ENCODE measurements around the gene TMEM219.

The TMEM219 gene

DNA sequence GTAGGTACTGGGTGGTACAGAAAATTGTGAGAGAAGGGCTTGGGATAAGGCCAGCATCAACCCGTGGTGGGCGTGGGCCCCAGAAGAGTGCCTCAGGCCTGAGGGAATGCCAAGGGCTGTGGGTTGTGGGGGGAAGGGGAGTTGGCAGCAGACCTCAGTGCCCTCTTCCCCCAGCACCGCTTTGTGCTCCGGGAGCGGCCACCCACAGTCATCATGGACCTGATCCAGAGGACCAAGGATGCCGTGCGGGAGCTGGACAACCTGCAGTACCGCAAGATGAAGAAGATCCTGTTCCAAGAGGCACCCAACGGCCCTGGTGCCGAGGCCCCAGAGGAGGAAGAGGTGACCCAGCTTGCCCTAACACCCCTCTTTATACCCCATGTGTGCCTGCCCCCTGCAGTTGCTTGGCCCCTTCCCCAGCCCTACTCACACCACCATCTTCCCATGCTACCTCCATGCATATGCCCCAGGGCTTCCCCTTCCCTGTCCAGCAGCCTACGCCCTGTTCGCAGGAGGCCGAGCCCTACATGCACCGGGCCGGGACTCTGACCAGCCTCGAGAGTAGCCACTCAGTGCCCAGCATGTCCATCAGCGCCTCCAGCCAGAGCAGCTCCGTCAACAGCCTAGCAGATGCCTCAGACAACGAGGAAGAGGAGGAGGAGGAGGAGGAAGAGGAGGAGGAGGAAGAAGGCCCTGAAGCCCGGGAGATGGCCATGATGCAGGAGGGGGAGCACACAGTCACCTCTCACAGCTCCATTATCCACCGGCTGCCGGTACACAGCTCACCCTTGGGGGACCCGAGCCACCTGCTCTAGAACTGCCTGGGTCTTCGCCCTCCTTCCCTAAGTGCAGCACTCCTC, 20.9 kb downstream of the TMEM219 start:
- no peak for DNase-seq (ENCODE audit: low read depth)

DNA sequence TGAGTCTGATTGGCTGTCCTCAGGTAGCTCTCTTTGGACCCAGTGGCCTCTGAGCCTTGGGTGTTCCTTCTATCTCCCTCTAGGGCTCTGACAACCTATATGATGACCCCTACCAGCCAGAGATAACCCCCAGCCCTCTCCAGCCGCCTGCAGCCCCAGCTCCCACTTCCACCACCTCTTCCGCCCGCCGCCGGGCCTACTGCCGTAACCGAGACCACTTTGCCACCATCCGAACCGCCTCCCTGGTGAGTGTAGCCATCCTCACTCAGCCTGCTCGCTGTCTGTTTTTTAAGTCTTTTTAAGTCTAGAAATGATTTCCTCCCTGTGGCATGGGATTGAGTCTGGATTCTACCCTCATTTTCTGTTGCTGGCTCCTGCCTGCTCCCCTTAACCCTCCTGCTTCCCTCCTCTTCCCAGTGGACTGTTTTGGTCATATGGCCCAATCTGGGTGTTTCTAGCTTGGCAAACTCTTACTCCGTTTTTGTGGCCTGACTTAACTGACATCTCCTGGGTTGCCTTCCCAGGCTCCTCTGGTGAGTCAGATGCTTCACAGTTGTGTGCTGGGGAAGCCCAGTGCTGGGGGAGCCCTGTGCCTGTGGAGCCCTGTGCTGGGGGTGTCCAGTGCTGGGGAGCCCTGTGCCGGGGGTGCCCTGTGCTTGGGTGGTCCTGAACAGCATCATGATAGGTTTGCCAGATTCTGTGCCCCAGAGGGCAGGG, 21.7 kb downstream of the TMEM219 start:
- DNase-seq (ENCODE audit: low read depth): no peak

DNA sequence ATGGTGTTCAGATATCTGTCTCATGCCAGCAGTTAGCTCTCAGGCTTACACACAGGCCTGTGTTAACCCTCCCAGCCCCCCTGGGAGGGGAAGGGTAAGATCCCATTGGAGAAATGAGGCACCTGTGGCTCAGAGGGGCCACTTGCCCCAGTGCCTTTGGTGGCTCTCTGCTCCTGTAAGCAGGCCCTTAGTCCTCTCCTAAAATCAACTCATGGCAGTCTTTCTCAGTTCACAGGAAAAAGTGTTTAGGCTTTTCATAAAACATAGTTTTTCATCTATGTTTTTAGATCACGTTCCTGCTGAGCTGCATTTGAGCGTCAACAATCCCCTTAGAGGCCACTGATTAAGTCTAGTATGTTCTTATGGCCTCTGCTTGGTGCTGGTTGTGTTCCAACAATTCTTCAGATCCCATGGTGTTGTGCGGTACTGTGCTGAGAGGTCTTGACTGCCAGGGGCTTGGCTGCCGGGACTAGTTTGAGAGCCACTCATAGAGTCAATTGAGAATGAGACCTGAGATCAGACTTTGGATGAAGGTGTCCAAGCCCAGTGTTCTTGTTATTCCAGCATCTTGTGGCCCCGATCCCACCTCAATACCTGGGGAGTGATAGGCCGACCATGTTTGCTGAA, 22.4 kb downstream of the TMEM219 start:
- no peak for DNase-seq (ENCODE audit: low read depth)

DNA sequence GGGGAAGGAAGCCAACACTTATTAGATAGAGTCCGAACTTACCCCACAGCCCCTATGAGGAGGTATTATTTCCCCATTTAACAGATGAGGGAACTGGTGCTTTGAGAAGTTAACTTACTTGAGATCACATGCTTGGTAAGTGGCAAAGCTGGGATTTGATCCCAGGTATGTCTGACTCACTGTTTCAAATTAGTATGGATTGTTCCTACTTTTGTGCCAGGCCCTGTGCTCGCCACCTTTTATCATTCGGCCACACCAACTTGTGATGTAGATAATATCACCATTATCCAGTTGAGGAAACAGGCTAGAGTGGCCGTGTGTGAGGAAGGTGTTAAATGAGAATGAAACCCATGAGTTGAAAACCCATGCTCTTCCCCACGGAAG, 22.9 kb downstream of the TMEM219 start:
- DNase-seq (ENCODE audit: low read depth): no peak

DNA sequence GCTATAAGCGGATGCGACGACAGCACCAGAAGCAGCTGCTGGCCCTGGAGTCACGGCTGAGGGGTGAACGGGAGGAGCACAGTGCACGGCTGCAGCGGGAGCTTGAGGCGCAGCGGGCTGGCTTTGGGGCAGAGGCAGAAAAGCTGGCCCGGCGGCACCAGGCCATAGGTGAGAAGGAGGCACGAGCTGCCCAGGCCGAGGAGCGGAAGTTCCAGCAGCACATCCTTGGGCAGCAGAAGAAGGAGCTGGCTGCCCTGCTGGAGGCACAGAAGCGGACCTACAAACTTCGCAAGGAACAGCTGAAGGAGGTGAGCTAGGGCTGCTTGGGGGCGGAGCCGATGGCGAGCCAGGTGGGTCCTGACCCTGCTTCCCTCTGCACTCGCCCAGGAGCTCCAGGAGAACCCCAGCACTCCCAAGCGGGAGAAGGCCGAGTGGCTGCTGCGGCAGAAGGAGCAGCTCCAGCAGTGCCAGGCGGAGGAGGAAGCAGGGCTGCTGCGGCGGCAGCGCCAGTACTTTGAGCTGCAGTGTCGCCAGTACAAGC, 23.5 kb downstream of the TMEM219 start:
- DNase-seq (ENCODE audit: low read depth): no peak

DNA sequence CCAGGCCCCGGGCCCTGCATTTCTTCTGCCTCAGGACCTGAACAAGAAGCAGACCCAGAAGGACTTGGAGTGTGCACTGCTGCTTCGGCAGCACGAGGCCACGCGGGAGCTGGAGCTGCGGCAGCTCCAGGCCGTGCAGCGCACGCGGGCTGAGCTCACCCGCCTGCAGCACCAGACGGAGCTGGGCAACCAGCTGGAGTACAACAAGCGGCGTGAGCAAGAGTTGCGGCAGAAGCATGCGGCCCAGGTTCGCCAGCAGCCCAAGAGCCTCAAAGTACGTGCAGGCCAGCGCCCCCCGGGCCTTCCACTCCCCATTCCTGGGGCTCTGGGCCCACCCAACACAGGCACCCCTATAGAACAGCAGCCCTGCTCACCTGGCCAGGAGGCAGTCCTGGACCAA, 24.4 kb downstream of the TMEM219 start:
- no peak for DNase-seq (ENCODE audit: low read depth)

DNA sequence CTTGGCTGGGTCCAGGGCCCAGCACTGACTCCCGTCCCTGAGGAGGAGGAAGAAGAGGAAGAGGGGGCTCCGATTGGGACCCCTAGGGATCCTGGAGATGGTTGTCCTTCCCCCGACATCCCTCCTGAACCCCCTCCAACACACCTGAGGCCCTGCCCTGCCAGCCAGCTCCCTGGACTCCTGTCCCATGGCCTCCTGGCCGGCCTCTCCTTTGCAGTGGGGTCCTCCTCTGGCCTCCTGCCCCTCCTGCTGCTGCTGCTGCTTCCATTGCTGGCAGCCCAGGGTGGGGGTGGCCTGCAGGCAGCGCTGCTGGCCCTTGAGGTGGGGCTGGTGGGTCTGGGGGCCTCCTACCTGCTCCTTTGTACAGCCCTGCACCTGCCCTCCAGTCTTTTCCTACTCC, 25.1 kb downstream of the TMEM219 start:
- no peak for DNase-seq (ENCODE audit: low read depth)

DNA sequence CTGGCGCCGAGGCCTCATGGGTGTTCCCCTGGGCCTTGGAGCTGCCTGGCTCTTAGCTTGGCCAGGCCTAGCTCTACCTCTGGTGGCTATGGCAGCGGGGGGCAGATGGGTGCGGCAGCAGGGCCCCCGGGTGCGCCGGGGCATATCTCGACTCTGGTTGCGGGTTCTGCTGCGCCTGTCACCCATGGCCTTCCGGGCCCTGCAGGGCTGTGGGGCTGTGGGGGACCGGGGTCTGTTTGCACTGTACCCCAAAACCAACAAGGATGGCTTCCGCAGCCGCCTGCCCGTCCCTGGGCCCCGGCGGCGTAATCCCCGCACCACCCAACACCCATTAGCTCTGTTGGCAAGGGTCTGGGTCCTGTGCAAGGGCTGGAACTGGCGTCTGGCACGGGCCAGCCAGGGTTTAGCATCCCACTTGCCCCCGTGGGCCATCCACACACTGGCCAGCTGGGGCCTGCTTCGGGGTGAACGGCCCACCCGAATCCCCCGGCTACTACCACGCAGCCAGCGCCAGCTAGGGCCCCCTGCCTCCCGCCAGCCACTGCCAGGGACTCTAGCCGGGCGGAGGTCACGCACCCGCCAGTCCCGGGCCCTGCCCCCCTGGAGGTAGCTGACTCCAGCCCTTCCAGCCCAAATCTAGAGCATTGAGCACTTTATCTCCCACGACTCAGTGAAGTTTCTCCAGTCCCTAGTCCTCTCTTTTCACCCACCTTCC, 25.6 kb downstream of the TMEM219 start:
- DNase-seq (ENCODE audit: low read depth): no peak

DNA sequence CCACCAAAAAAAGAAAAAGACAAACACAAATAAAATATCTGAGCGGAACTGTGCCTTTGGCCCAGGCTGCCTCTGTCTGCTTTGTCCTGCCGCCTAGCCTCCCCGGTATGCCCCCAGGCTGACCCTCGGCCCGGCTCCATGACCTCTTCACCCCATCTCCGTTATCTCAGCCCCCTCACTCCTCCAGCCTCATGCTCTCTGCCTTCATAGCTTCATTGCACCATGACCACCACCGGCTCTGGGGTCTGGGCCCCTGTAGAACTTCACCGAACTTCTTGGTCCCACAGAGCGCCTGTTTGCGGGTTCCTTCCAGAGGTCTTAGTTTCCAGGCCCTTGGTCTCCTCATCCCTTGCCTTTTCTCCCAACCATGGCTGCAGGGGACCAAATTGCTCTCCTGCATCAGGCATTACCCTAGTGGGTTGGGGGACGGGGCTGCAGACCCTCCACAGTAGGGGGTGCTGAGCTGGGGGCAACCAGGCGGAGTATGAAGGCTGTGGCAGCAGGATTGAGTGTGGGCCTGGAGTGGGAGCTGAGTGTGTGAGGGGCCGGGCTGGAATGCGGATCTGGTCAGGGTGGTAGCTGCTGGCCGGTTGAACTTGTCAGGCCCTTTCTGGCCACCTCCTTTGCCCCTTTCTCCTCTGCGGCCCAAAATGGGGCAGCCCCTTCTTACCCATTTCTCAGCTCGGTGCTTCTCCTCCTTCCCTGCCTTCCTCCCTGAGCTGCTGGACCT, 26.6 kb downstream of the TMEM219 start:
- no peak for DNase-seq (ENCODE audit: low read depth)

DNA sequence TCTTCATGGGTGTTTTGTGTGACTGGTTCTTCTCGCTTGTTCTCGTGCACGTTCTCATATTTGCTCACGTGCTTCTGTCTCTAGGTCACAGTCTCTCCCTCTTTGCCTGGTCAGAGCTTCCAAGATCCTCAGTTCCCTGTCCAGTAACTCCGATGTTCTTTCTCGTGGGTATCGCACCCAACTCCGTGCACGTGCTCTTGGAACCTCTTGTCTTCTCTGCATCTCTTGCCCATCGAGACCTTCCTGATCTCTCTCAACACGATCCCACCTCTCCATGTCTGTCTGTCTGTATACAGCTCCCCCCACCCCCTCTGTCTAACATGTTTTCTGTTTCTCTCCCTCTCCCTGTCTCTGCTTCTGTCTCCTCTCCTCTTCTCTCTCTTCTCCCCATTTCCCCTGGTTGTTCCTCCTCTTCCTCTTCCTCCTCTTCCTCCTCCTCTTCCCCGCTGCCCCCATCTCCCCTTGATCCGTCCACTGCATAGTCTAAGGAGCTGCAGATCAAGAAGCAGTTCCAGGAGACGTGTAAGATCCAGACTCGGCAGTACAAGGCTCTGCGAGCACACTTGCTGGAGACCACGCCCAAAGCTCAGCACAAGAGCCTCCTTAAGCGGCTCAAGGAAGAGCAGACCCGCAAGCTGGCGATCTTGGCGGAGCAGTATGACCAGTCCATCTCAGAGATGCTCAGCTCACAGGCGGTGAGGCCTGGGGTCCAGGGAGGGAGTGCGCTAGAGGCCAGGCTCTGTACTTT, 27.4 kb downstream of the TMEM219 start:
- DNase-seq (ENCODE audit: low read depth): no peak

DNA sequence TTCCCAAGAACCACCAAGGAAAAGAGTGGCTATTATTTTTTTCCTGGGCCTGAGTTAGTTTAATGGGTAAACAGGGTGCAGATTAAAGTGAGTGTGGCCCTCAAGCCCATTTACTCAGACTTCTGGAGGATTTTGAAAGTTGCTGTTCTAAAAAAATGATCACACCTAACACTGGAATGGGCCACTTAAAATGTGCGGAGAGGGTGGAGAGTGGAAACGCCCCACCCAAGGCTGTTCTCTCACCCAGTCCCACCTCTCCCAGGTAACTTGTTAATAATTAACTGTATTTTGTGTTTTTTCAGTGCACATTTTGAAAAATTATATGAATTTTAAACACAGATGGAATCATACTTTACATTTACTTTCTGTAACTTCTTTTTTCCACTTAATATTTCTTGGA, 28.2 kb downstream of the TMEM219 start:
- DNase-seq (ENCODE audit: low read depth): no peak

DNA sequence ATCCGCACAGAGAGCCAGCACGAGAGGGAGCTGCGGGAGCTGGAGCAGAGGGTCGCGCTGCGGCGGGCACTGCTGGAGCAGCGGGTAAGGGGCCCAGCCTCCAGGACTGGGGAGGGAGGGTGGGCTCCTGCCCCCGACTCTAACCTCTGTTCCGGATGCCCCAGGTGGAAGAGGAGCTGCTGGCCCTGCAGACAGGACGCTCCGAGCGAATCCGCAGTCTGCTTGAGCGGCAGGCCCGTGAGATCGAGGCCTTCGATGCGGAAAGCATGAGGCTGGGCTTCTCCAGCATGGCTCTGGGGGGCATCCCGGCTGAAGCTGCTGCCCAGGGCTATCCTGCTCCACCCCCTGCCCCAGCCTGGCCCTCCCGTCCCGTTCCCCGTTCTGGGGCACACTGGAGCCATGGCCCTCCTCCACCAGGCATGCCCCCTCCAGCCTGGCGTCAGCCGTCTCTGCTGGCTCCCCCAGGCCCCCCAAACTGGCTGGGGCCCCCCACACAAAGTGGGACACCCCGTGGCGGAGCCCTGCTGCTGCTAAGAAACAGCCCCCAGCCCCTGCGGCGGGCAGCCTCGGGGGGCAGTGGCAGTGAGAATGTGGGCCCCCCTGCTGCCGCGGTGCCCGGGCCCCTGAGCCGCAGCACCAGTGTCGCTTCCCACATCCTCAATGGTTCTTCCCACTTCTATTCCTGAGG, 29.1 kb downstream of the TMEM219 start:
- no peak for DNase-seq (ENCODE audit: low read depth)

DNA sequence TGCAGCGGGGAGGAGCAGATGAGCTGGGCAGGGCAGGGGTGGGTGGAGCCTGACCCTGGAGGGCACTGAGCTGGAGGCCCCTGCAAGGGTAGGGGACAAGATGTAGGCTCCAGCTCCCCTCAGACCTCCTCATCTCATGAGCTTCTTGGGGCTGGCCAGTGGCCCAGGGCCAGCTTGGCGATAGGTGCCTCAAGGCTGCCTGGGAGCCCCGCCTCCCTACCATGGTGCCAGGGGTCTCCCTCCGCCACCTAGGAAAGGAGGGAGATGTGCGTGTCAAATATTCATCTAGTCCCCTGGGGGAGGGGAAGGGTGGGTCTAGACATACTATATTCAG, 29.7 kb downstream of the TMEM219 start:
- DNase-seq (ENCODE audit: low read depth): no peak

DNA sequence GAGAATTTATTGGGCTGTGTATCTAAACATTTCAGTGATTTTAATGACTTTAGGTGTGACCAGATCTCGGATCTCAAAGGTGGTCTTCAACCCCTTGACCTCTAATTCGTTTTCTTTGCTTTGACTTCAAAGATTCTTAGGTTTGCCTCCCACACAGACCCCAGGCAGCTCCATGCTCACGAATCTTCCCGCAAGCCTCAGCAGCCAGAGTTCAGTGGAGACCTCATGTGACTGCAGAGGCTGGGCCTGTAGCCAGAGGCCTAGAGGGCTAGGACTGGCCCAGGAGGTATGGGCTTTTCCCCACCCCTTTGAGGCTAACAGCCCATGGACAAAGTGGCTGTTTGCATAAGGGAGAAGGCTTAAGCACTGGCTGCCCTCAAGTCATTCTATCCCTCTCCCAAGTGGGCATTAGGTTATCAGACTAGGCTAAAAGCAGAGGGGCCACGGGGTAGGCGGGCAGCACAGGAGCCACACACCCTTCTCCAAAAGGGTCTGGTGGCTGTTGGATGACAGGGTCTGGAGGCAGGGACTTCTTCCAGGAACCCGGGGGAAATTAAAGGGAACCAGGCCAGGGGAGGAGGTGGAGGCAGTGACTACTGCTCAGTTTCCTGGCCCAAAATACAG, 30.6 kb downstream of the TMEM219 start:
- no peak for DNase-seq (ENCODE audit: low read depth)

DNA sequence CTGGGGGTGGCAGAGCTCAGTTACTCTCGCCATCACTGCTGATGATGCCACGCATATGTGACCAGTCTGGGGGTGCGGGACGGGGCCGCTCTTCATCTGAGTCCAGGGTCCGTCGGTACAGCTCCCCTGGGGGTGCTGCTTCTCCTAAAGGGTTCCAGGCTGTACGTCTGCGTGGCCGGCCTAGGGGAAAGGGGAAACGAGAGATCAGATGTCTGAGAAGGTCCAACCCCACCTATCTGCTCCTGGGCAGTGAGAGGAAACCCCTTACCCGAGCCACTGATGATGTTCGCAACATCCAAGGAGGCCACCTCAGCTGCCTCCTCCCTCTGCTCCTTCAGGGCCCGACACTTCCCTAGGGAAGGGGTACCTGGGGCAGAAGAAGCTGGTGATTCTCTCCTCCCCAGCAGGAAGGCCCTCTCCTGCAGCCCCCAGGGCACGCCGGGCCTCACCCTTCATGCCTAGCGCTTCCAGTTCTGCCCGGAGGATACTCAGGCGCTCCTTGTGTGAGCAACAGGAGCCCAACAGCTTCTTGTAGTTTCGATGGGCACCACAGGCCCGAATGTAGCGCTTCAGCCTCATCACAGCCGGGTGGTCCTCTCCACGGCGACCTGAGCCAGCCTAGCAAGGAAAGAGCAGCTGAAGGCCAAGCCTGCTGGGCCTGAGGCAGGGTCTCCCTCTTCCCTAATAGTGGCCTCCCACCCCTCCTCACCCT, 31.5 kb downstream of the TMEM219 start:
- no peak for DNase-seq (ENCODE audit: low read depth)

DNA sequence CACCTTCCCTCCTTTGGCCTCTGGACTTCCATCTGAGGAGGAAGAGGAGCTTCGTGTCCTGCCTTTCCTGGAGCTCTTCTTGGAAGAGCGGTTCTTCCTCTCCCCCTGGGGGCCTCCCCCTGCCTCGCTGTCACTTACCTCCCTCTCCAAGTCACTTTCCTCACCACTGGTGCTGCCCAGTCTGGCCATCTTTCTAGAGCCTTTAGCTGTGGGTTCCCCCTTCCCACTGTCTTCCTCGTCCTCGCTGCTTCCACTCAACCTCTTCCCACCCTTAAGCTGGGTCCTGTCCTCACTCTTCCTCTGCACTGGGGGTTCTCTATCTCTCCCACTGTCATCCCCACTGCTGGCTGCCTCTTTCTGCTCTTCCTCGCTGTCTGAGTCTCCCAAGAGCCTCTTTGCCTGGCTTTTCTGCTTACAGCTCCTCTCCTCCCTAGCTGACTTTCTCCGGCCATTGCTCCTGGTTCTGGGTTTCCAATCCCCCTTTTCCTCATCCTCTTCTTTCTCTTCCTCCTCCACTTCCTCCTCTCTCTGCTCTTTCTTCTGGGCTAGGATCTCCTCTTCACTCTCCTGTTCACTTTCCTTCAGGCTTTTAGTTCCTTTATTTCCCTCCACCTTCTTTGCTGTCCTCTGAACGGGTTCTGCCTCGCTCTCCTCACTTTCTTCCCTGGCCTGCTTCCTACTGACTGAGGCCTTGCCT, 32.2 kb downstream of the TMEM219 start:
- no peak for DNase-seq (ENCODE audit: low read depth)

DNA sequence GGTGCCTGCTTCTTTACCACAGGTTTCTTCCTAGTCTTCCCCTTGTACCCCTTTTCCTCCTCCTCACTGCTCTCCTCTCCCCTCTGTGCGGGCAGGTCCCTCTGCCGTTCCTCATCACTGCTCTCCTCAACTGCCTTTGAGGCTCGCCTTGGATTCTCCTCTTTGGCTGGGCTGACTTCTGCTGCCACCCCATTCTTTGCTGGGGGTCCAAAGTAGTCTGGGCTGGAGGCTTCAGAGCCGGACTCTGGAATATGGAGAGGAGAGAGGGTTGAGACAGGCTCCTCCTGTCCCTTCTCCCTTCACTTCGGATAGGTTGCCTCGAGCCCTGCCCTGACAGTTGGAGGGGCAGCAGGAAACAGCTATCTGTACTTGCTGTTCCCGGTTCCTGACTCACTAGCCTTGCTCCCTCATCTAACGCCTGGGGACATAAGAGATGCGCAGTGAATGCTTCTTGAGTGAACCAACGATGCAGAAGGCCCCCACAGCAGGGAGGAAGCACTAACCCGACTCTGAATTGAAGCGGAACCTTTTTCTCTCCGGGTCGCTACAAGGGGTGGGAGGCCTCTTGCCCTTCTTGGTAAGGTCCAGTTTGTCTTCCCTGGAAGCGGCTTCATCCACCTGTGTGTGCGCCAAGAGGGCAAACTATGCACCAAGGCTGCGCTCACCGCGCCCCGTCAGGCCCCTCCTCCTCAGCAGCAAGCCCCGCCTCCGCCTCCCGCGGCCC, 32.9 kb downstream of the TMEM219 start:
- DNase-seq (ENCODE audit: low read depth): peak; percentile 50
